Activated T-cell treated with anti-CD3 and anti-CD28 coated beads, Interleukin-2, amount 50 U/mL, for 4 hours (primary cell): ENCODE results near the gene LCA5L. TPM values are rescaled to one million over a fixed set of nuclear protein-coding genes. Genes with fewer than 3 reads are reported as not detected.

Experiments used
- ATAC-seq, 2 donors: fragments of 200-7000 bp; cut with Tn5 transposase; one replicate each; pipeline ENCODE4 v1.10.0; 2021
- DNase-seq: peaks from one replicate; pipeline ENCODE4 v3.0.0-alpha.2; 2020
- H3K27me3 Mint-ChIP-seq: one replicate; pipeline ENCODE4 v1.8.0; 2021; ENCODE audit warnings: low read depth, mixed read lengths
- H3K36me3 Mint-ChIP-seq: one replicate; pipeline ENCODE4 v1.8.0; 2022; ENCODE audit warnings: mixed read lengths; ENCODE audit not compliant: insufficient read depth
- H3K4me1 Mint-ChIP-seq: one replicate; pipeline ENCODE4 v1.8.0; 2021; ENCODE audit warnings: low read depth, mixed read lengths
- H3K4me3 Mint-ChIP-seq: one replicate; pipeline ENCODE4 v1.8.0; 2021; ENCODE audit warnings: mild to moderate bottlenecking, moderate library complexity, mixed read lengths
- H3K9me3 Mint-ChIP-seq: one replicate; pipeline ENCODE4 v1.8.0; 2021; ENCODE audit warnings: mixed read lengths
- total RNA-seq, 3 donors: library from RNA; stranded (reverse); gene quantifications; one replicate each; pipeline ENCODE4 v1.2.1, GENCODE V29; 2021

Gene LCA5L
- total RNA-seq, 3 donors from 2014 or later, result 0.16 to 0.46 (median 0.40) TPM

DNA sequence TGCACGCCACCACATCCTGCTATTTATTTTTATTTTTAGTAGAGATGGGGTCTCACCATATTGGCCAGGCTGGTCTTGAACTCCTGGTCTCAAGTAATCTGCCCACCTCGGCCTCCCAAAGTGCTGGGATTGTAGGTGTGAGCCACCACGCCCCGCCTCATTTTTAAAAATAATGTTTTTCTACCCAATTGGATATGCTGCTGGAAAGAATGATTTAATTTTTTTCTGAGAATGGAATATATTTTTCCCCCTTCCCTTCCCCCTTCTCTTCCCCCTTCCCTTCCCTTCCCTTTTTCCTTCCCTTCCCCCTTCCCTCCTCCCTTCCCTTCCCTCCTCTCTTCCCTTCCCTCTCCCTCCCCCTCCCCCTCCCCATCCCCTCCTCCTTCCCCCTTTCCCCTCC lies 79.0 kb downstream of the LCA5L start:
- peaks cover 5% of the 10 kb centered on the region for H3K27me3 Mint-ChIP-seq
- DNase-seq (no peak), ATAC-seq (no peak)
- no peaks in the 10 kb centered on the region for H3K36me3 Mint-ChIP-seq
- no peaks in the 10 kb centered on the region for H3K9me3 Mint-ChIP-seq
- H3K4me3 Mint-ChIP-seq, result no peak overlapping the region
- H3K4me1 Mint-ChIP-seq, result no peaks in the 10 kb centered on the region

DNA sequence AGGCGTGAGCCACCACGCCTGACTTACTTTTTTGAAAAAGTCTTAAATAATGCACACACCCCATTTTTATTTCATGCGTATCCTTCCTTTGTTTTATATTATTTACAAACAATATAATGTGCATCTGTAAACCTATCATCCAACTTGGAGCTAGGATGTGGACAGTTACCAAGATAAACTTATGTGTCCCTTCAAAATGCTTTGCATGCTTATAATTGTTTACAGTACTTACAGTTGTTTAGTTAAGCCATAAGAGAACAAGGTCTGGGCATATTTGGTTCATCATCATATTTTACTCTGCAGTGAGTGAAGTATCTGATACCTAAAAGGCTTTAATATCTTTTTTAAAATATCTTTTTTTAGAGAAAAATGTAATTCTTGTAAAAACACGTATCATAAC lies 80.6 kb downstream of the LCA5L start:
- H3K4me3 Mint-ChIP-seq, result no peak overlapping the region
- no peaks in the 10 kb centered on the region for H3K9me3 Mint-ChIP-seq
- DNase-seq, result no peak
- no peaks in the 10 kb centered on the region for H3K4me1 Mint-ChIP-seq
- H3K36me3 Mint-ChIP-seq, result no peaks in the 10 kb centered on the region
- ATAC-seq, result no peak
- H3K27me3 Mint-ChIP-seq, result peaks cover 5% of the 10 kb centered on the region

DNA sequence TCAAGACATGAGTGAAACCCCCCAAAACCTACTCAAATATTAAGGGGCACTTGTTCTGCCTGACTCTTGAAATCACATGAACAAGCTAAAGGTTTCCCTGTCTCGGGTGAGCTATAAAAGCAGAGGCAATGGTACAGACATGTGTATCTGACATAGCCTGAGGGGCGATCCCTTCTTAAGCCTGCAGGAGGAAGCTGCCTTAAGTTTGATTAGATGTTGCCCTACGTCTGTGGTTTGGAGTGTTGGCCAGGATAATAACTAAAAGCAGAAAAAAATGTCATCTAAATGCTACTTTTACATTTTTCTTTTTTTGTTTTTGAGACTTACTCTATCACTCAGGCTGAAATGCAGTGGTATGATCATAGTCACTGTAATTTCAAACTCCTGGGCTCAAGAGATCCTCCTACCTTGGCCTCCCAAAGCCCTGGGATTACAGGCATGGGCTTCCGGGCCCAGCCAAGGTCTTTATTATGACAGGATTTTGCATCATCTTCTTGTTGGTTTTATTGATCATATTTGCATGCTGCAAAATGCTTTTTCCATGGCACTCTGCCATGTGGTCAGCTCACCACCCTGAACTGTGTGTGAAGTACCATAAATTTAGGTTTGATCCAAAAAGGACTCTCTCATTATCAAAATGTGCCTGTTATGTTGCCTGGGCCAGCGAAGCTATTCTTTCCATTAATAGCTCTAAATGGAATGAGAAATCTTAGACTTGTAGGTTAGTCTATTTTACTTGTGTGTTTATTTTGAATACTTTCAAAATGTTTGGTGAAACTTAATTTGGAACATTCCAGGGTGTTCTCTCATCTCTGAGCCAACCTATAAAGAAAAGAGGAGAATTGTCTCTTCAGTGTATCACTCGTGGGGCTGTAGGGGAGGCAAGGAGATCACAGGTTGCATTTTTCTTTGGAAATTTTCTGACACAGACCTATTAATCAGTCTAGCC lies 81.7 kb downstream of the LCA5L start:
- ATAC-seq (no peak), DNase-seq (no peak)
- no peak overlapping the region for H3K4me3 Mint-ChIP-seq
- H3K36me3 Mint-ChIP-seq, result no peaks in the 10 kb centered on the region
- H3K4me1 Mint-ChIP-seq, result no peaks in the 10 kb centered on the region
- no peaks in the 10 kb centered on the region for H3K9me3 Mint-ChIP-seq
- peaks cover 5% of the 10 kb centered on the region for H3K27me3 Mint-ChIP-seq

DNA sequence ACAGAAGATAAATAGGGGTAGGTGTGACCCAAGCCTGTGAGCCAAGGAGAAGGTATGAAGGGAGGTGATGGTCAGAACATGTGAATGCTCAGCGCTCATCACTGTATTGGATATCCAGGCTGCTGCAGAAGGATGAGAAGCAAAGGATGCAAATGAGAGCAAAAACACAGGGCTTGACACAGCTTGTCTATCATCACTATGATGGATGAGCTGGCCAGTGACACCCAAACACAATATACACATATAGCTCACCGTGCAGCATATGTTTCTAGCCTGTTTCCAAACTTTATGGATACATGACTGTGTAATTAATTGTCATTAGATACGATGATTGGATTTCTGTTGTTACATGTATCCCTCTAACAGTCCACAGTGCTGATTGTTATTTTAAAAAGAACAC lies 82.8 kb downstream of the LCA5L start:
- Mint-ChIP-seq H3K4me1 (no peaks in the 10 kb centered on the region), H3K4me3 (no peak overlapping the region), H3K27me3 (peaks cover 5% of the 10 kb centered on the region), H3K36me3 (no peaks in the 10 kb centered on the region), H3K9me3 (no peaks in the 10 kb centered on the region)
- DNase-seq (no peak), ATAC-seq (no peak)

DNA sequence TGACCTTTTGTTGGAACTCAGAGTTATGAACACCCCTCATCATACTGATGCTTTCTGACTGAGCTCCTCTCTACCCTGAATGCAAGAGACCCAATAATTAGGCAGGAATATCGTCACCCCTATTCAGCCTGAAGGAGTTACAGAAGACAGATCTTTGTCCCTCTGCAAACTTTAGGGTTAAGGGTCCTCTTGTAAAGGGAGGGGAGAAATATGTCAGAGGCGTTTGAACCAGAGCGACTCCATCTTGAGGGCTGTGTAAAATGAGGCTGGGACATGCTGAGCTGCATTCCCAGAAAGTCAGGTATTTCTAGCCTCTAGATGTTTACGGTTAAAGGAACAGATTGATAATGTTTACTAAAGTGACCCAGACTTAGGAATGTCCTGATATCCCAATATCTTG lies 86.2 kb downstream of the LCA5L start:
- Mint-ChIP-seq H3K27me3 (peaks cover 11% of the 10 kb centered on the region), H3K4me3 (no peak overlapping the region), H3K36me3 (no peaks in the 10 kb centered on the region), H3K9me3 (no peaks in the 10 kb centered on the region), H3K4me1 (no peaks in the 10 kb centered on the region)
- DNase-seq, result no peak
- no peak for ATAC-seq

Other genes with a start within 250 kb of the LCA5L start
- gene BRWD1, start 132.1 kb downstream of the LCA5L start, total RNA-seq, result 10 to 100 TPM; 17.3 to 24.7 (median 22.9) TPM
- 100 to 1,000 TPM; 313 to 333 (median 321) TPM for gene HMGN1, start 96.7 kb downstream of the LCA5L start, total RNA-seq
- gene SH3BGR, start 6.2 kb upstream of the LCA5L start, total RNA-seq, result 1 to 10 TPM; 2.0 to 2.5 (median 2.1) TPM
- gene B3GALT5, start 167.2 kb upstream of the LCA5L start, total RNA-seq, result under 1 TPM; 0.03 to 0.05 (median 0.05) TPM